HG02759 (cell line): ENCODE data around the gene AP2A1.

Experiments used
- ATAC-seq: cut with Tn5 transposase; IDR thresholded peaks from one replicate; pipeline ENCODE4 v1.9.1; 2021; ENCODE audit warnings: mild to moderate bottlenecking, moderate library complexity; ENCODE audit not compliant: unreplicated experiment

AP2A1 gene

DNA sequence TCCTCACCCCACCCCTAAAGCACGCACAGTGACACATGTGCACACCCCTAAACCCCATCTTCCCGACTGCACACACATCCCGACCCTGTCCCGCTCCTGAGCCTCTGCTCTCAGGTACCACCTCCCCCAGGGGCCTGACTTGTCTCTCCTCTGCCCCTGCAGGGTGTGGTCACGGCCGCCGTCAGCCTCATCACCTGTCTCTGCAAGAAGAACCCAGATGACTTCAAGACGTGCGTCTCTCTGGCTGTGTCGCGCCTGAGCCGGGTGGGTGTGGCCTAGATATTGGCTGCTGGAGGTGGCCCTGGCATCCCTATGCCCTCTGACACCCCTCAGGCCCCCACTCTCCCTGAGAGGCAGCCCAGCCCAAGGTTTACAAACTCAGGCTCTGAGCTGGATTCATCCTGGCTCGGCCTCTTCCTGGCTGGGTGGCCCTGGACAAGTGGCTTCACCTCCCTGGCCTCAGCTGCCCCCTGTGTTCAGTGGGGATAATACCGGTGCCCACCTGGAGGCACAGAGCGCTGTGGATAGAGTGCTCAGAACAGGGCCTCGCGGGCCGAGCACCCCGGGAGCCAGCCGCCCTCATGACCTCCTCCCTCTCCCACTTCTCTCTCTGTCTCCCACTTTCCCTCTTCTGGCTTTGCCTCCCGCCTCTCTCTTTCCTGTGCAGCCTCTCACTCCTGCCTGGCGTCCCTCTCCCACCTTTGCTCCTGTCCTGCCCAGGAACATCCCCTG is 26.2 kb downstream of the AP2A1 start:
- no peak for ATAC-seq

DNA sequence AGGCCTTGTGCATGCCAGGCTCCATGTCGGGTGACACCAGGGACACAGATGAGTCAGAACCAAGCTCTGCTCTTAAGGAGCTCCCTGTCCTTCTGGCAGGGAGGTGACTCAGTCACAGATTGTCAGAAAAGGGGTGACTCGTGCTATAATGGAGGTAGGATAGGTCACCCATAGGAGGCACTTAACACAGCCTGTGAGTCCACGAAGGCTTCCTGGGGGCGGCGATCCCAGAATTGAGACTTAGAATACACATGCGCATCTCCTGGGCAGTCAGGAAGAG is 26.7 kb downstream of the AP2A1 start:
- ATAC-seq: no peak

GRCh38 chr19:49795615-49796014 is 28.8 kb downstream of the AP2A1 start:
- no peak for ATAC-seq

GRCh38 chr19:49798574-49798973 is 31.8 kb downstream of the AP2A1 start:
- no peak for ATAC-seq

GRCh38 chr19:49799271-49799797 is 32.5 kb downstream of the AP2A1 start:
- ATAC-seq: no peak

GRCh38 chr19:49799798-49800376 is 33.1 kb downstream of the AP2A1 start:
- ATAC-seq: no peak

- ATAC-seq: no peak
Measured at GRCh38 chr19:49800771-49801170, 34.0 kb downstream of the AP2A1 start.

GRCh38 chr19:49801401-49801888 is 34.6 kb downstream of the AP2A1 start:
- ATAC-seq: no peak

DNA sequence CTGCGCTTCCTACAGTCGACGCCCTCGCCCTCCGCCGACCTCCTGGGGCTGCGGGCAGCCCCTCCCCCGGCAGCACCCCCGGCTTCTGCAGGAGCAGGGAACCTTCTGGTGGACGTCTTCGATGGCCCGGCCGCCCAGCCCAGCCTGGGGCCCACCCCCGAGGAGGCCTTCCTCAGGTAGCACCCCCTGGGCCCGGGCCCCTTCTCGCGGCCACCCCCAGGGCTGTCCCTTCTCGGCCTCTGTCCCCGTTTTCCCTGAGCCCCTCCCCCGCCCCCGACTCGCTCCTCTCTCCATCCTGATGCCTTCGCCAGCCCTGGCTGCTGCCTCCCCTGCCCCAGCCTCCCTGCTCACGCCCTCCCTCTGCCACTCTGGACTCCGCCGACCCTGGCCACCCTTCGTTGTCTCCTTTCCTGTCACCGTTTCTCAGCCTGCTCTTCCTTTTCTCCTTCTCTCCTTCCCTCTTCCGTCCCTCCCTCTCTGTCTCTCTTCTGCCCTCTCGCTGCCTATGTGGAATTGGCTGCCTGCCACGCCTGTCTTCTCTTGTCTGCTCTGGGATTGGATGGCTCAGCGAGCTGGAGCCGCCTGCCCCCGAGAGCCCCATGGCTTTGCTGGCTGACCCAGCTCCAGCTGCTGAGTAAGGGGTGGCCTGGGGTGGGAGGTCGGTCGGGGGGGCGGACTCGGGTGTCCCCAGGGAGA is 35.3 kb downstream of the AP2A1 start:
- ATAC-seq: no peak

DNA sequence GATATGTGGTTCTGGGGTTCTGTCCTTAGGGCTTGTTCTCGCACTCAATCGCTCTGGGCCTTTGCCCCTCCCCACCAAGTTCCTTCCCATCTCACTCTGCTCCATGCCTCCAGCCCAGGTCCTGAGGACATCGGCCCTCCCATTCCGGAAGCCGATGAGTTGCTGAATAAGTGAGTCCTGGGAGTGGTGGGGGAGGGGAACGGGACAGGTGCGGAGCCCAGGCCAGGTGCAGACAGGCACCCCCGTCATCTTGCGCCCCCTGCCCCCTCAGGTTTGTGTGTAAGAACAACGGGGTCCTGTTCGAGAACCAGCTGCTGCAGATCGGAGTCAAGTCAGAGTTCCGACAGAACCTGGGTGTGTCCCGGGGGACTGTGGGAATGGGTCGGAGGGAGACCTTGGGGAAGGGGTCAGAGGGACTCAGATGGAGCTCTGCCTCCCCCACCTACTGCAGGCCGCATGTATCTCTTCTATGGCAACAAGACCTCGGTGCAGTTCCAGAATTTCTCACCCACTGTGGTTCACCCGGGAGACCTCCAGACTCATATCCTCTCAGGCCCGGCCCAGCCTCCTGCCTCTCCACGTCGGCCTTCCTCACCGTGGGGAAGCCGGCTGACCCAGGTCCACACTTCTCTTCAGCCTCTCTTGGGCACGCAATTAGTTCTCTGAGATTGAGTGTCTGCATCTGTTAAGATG is 36.2 kb downstream of the AP2A1 start:
- no peak for ATAC-seq

DNA sequence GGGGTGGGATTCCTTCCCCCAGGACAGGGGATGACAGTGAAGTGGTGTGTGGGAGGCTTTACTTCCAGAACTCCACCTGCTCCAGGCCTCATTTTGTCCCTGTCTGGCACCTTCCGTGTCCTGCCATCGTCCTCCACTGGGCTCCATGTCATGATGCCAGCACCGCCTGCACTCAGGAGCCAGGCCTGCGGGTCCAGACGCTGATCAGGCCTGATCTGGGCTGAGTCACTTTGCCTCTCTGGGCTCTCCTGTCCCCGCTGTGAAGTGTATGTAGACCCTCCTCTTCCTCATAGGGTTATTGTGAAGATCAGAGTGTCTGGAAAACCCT is 36.7 kb downstream of the AP2A1 start:
- ATAC-seq: no peak

DNA sequence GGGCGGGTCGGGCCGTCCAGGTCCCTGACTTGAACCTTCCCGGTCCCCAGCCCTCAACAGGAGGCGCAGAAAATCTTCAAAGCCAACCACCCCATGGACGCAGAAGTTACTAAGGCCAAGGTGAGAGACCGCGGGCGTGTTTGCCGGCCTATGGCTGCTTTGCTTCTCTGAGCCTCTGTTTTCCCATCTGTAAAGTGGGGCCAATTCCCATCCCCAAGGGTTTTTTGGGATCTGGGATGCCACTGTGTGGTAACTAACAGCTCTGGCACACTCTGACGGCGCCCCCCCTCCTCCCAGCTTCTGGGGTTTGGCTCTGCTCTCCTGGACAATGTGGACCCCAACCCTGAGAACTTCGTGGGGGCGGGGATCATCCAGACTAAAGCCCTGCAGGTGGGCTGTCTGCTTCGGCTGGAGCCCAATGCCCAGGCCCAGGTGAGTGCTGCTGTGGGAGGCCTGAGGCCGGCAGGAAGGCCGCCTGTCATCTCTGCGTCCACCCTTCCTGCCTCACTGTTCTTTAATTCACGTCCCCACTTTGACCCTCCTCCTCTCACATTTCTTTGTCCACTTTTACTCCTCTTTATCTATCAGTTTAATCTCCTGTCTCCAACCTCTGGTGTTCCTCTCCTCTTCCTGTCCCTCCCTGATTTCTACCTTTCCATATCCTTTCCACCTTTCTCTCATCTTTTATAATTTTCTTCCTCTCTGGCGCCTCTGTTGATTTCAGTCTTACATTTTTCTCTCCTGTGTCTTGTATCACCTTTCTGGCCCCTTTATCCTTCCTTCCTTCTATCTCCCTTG is 39.2 kb downstream of the AP2A1 start:
- ATAC-seq: no peak

GRCh38 chr19:49806620-49806959 is 39.8 kb downstream of the AP2A1 start:
- no peak for ATAC-seq

- no peak for ATAC-seq
Measured at GRCh38 chr19:49807058-49807903, 40.5 kb downstream of the AP2A1 start.

DNA sequence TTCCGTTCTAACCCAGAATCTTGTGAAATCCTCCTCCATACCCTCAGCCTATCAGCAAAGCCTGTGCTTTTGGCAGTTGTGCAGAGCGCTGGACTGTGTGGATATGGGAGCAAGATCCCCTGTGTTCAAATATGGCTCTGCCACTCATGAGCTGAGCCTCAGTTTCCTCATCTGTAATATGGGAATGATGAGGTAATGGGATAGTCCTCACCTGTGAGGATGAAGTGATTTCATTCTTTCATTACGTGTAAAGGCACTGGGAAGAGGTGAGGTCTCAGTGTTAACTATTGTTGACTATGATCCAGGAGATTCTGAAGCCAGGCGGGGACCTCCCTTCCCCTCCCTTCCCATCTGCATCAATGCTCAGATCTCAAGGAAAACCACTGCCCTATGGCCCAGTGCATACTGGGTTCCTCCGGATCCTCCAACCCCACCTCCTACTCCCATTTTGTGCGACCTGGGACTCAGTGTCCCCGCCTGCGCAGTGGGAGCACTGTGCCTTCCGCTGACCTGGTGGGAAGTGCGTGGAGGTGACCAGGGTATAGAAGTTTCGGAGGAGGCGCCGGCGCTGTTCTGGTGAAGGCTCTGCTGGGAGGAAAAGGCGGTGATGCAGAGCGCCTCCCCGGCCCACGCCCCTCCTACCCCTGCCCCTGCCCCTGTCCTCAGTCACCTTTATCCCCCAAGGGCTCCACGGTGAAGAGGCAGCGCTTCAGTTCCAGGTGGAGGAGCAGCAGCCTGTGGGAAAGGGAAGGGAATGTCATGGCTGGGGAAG is 41.3 kb downstream of the AP2A1 start:
- no peak for ATAC-seq

- ATAC-seq: no peak
Measured at GRCh38 chr19:49808711-49809159, 41.9 kb downstream of the AP2A1 start.

DNA sequence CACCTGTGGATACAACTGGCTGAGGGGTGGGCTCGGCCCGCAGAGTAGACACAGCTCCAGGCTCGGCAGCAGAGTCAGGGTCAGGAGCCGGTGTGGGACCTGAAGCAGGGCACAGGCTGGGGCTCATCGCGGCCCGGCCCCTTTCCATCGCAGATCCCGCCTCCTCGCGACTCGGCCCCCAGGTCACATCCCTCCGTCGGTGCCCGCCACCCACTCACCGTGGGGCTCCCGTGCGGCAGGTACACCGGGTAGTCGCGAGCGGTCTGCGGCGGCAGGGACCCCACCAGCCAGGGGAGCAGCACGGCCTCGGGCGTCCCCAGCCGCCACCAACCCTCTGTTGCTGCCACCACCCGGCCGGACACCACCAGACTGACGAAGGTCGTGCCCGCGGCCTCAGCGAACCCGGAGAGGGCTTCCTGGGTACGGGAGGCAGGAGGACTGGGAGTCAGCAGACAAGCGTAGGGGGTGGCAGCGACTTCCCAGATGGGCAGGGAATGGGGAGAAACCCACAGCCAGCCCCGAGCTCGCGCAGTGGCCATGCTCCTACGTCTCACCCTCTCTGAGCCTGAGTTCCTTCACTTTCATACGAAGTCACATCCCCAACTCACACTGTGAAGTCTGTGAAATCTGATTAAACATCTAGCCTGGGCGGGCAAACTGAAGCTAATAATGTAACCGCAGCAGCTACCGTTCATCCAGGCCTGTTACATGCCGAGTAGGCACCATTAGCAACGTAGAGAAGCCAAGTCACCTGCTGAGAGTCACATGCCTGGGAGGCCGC is 42.5 kb downstream of the AP2A1 start:
- ATAC-seq: no peak

GRCh38 chr19:49809941-49810389 is 43.2 kb downstream of the AP2A1 start:
- ATAC-seq: no peak
